Duodenal mucosa (tissue), 2 donors: ENCODE measurements around the gene ZIK1.

Source experiments
- H3K27ac ChIP-seq: one replicate; pipeline ENCODE4 v1.7.0; 2013; ENCODE audit warnings: low read depth, low read length
- H3K27me3 ChIP-seq, 2 donors: one replicate each; pipeline ENCODE4 v1.7.0; 2013; ENCODE audit warnings: low read length in 2 of 2, control low read depth in 1 of 2; ENCODE audit not compliant: insufficient read depth in 2 of 2, control insufficient read depth in 1 of 2
- H3K36me3 ChIP-seq, 2 donors: one replicate each; pipeline ENCODE4 v1.7.0; 2013; ENCODE audit warnings: low read length in 2 of 2, control low read depth in 1 of 2; ENCODE audit not compliant: insufficient read depth in 2 of 2, control insufficient read depth in 1 of 2
- H3K4me1 ChIP-seq, 2 donors: one replicate each; pipeline ENCODE4 v1.7.0; 2013; ENCODE audit warnings: low read length in 2 of 2, control low read depth in 1 of 2; ENCODE audit not compliant: insufficient read depth in 2 of 2, control insufficient read depth in 1 of 2
- H3K4me3 ChIP-seq, 2 donors: one replicate each; pipeline ENCODE4 v1.7.0; 2013; ENCODE audit warnings: low read length in 2 of 2, low read depth in 1 of 2
- H3K9ac ChIP-seq, 2 donors: one replicate each; pipeline ENCODE4 v1.7.0; 2013; ENCODE audit warnings: low read length in 2 of 2, low read depth in 1 of 2
- H3K9me3 ChIP-seq, 2 donors: one replicate each; pipeline ENCODE4 v1.7.0; 2013; ENCODE audit warnings: low read length in 2 of 2, control low read depth in 1 of 2; ENCODE audit not compliant: control insufficient read depth in 1 of 2

The ZIK1 gene

DNA sequence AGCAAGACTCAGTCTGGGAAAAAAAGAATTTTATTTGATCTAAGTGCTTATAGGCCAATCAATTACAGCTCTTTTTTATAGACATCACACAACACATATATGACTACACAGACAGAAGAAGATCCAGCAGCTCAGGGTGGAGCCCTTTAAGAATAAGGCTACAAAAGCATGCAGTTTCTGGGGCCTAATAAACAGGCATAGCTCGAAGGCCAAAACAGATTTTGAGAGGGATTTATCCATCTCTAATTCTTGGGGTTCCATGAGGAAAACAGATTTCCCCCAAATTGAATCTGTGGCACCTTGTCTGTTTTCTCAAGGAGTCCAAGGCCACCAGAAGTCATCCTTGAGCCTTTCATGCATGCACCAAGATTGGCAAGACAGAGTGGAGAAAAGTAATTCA is 20.4 kb upstream of the ZIK1 start:
- H3K9me3 ChIP-seq: peaks cover 41 to 50% of the 10 kb centered on the region in 2 donors
- H3K36me3 ChIP-seq: no peaks in the 10 kb centered on the region
- no peak overlapping the region for H3K9ac ChIP-seq
- H3K4me3 ChIP-seq: no peak overlapping the region
- no peaks in the 10 kb centered on the region for H3K27me3 ChIP-seq
- peaks cover 5 to 11% of the 10 kb centered on the region in 2 donors for H3K4me1 ChIP-seq
- no peak overlapping the region for H3K27ac ChIP-seq

DNA sequence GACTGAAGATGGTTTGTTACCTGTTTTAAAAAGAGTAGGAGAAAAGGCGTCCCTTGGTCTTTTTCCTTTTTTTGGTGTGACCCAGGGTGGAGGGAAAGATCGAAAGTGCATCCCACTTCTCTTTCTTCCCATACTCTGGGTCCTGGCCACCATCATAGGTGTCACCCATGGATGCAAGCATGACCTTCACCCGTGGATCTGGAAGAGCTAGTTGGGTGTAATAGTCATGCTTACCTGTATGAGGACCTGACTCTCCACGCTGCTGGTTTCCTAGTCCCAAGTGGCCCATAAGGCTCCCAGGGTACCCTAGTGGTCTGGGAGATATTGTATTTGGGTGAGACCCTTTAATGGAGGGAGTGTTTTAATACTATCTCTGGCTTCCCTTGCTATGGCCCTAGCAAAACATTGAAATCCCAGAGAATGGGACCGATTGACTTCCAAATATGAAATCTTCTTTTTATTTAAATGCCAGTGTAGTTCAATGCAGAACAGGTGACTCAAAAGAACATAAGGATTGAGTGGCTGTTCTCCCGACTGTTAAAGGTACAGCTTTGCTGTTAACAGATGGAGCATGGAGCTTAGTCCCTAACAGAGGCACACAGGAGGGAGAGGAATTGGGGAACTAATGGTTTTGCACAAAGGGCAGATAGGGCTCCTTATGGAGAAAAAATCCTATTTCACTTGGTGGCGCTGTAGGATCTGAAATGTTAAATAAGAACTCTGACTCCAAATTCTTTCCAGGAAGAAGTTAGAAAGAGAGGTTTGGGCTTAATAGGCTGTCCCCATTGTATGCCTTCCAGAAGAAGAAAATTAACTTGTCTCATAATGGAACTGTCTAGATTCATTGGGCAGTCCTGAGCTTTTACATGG is 17.3 kb upstream of the ZIK1 start:
- Histone ChIP-seq H3K27ac (no peak overlapping the region), H3K36me3 (peaks cover 2 to 4% of the 10 kb centered on the region in 2 donors), H3K4me1 (no peaks in the 10 kb centered on the region), H3K27me3 (no peaks in the 10 kb centered on the region), H3K9me3 (peaks cover 63 to 79% of the 10 kb centered on the region in 2 donors), H3K4me3 (no peak overlapping the region), H3K9ac (no peak overlapping the region)

GRCh38 chr19:57570707-57571106 is 13.2 kb upstream of the ZIK1 start:
- Histone ChIP-seq H3K9me3 (peaks cover 87 to 98% of the 10 kb centered on the region in 2 donors), H3K36me3 (peaks cover 41 to 45% of the 10 kb centered on the region in 2 donors), H3K27ac (no peak overlapping the region), H3K4me3 (no peak overlapping the region), H3K4me1 (no peaks in the 10 kb centered on the region), H3K9ac (no peak overlapping the region), H3K27me3 (no peaks in the 10 kb centered on the region)

DNA sequence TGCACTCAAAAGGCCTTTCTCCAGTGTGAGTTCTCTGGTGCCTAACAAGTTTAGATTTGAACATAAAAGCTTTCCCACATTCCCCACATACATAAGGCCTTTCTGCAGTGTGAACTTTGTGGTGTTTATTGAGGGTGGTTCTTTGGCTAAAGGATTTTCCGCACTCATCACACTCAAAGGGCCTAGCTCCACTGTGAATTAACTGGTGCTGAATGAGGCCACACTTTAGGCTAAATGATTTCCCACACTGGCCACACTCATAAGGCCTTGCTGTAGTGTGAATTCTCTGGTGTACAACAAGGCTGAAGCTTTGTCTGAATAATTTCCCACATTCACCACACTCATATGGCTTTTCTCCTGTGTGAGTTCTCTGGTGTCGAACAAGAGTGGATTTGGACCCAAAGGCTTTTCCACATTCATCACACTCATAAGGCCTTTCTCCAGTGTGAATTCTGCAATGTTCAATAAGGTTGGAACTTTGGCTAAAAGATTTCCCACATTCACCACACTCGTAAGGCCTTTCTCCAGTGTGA is 11.5 kb upstream of the ZIK1 start:
- no peak overlapping the region for H3K9ac ChIP-seq
- peaks cover 83 to 95% of the 10 kb centered on the region in 2 donors for H3K9me3 ChIP-seq
- peak overlapping the region in 1 of 2 donors; percentile 7 for H3K4me3 ChIP-seq
- H3K27me3 ChIP-seq: no peaks in the 10 kb centered on the region
- H3K27ac ChIP-seq: no peak overlapping the region
- no peaks in the 10 kb centered on the region for H3K4me1 ChIP-seq
- H3K36me3 ChIP-seq: peaks cover 54 to 58% of the 10 kb centered on the region in 2 donors

GRCh38 chr19:57576661-57577060 is 7.3 kb upstream of the ZIK1 start:
- H3K9me3 ChIP-seq: peaks cover 54 to 60% of the 10 kb centered on the region in 2 donors
- H3K27me3 ChIP-seq: no peaks in the 10 kb centered on the region
- peak overlapping the region; percentile 20 to 30 for H3K4me3 ChIP-seq
- H3K9ac ChIP-seq: no peak overlapping the region
- peaks cover 51 to 53% of the 10 kb centered on the region in 2 donors for H3K36me3 ChIP-seq
- no peak overlapping the region for H3K27ac ChIP-seq
- H3K4me1 ChIP-seq: peaks cover 5 to 13% of the 10 kb centered on the region in 2 donors

DNA sequence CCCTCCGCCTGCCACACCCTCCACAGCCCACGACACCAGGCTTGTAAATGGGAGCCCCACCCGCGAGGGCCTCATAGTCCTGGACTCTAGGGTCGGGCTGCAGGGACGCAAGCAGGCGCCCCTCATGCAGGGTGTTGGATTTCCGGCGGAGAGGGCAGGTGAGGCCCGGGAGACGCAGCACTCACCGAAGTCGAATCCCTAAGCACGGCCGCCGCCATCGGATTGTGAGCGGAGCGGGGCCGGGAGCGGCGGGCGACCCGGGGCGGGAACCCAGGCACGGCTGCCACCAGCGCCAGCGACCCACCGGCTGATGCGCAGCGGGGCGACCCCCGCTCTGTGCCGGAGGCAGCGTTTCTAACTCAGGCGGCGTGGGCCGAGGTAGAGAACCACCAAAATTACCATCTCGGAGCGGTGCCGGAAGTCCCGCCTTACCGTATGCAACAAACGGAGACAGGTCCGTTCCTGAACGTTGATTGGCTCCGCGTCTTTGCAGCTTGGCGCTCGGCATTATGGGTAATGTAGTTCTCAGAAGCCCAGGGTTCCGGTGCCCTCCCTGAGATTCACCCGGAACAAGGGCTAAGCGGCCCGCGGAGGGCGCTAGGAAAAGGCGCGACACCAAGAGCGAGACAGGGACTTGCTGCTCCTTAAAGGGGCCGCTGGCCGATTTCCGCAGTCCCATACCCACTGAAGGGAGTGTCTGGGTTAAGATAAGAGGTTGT is 5.3 kb upstream of the ZIK1 start, which contains the start of gene ZNF416:
Gene ZNF416 (minus strand): TSS at position 425 of the 719 bp plus-strand sequence. CDS start 207 bp downstream, at position 218.
- Histone ChIP-seq H3K9me3 (peaks cover 41 to 49% of the 10 kb centered on the region in 2 donors), H3K4me3 (peak within 1 kb of the TSS; percentile 79 to 85), H3K27me3 (no peaks in the 10 kb centered on the region), H3K9ac (peak within 1 kb of the TSS; percentile 61 to 72), H3K36me3 (peaks cover 31 to 33% of the 10 kb centered on the region in 2 donors), H3K4me1 (peaks cover 8 to 17% of the 10 kb centered on the region in 2 donors), H3K27ac (peak within 1 kb of the TSS; percentile 8)

DNA sequence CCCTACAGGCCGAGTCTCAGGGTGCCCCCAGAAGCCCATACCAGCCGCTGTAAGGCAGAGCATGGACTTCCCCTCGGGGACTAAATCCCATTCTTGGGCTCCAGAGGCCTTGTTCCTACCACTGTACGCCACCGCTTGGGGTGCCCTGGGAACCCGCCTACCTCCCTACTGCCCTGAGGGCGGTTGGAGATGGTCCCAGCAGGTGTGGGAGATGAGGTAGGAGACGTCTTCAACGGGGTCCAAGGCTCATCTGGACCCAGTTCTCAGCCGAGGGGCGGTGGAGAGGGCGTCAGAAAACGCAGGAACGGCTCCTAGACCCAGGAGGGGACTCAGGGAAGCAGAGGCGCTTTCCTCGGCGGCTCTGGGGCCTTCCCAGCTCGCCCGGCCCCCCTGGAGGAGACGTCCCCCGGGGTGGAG is 833 bp upstream of the ZIK1 start:
- Histone ChIP-seq H3K36me3 (peaks cover under 1 to 4% of the 10 kb centered on the region in 2 donors), H3K4me3 (peak overlapping the region; percentile 69 to 70), H3K9ac (no peak overlapping the region), H3K27ac (no peak overlapping the region), H3K4me1 (peaks cover 12 to 21% of the 10 kb centered on the region in 2 donors), H3K27me3 (no peaks in the 10 kb centered on the region), H3K9me3 (peaks cover 19 to 30% of the 10 kb centered on the region in 2 donors)

DNA sequence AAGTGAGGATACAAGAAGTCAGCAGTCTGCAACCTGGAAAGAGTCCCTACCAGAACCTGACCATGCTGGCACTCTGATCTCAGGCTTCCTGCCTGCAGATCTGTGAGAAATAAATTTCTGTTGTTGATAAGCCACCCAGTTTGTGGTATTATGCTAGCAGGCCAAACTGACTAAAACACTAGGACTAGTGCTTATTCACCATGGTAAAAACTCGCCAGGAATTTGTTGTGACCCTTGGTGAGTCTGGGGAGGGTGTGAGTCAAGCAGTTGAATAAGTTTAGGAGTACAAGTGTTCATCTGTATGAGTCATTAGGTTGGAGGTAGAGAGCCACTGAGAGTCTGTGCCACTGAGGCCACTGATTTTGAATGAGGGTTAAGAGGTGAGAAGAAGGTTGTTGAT is 3.6 kb downstream of the ZIK1 start:
- Histone ChIP-seq H3K9me3 (peaks cover 54 to 64% of the 10 kb centered on the region in 2 donors), H3K4me3 (no peak overlapping the region), H3K36me3 (peaks cover 29 to 31% of the 10 kb centered on the region in 2 donors)

DNA sequence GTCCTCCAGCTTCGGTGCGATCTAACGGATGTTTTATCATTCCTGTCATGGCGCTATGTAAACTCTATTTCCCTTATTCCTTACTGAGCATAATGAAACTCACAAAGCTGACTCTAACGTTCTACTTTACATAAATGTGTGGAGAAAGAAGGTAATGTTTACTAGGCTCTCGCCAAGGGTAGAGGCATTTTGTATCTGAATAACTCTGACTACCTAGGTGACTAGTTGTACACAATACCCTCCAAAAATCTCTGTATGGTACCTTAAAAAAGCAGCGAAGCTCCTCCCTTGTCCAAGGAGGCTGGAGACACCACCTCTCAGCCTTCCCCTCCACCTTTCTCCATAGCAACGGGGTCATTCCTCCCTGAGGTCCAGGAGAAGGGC is 15.4 kb downstream of the ZIK1 start:
- Histone ChIP-seq H3K9me3 (peaks cover 13 to 24% of the 10 kb centered on the region in 2 donors), H3K4me1 (peaks cover 4 to 10% of the 10 kb centered on the region in 2 donors), H3K27ac (no peak overlapping the region), H3K27me3 (no peaks in the 10 kb centered on the region), H3K36me3 (peaks cover 4 to 12% of the 10 kb centered on the region in 2 donors), H3K4me3 (peak overlapping the region; percentile 79 to 85), H3K9ac (no peak overlapping the region)

More for the DNA sequence above, 3.6 kb downstream of the ZIK1 start:
- no peak overlapping the region for H3K27ac ChIP-seq
- no peaks in the 10 kb centered on the region for H3K27me3 ChIP-seq
- H3K9ac ChIP-seq: no peak overlapping the region
- H3K4me1 ChIP-seq: peaks cover 11 to 13% of the 10 kb centered on the region in 2 donors
